Measurements from ENCODE around the gene IFT43.
A peak's percentile ranks its signal among the peaks of the same experiment; 100 is the strongest.

Gene IFT43

GRCh38 chr14:76015191-76015590, 29.6 kb downstream of the IFT43 start:
- DNase-seq (ENCODE audit: low read depth, low spot score) = no peak

- no peak for DNase-seq (ENCODE audit: low read depth, low spot score)
Observed at GRCh38 chr14:76015668-76016067, 30.1 kb downstream of the IFT43 start.

GRCh38 chr14:76019676-76020075, 34.1 kb downstream of the IFT43 start:
- DNase-seq (ENCODE audit: low read depth, low spot score) = no peak

GRCh38 chr14:76022991-76023390, 37.4 kb downstream of the IFT43 start:
- DNase-seq (ENCODE audit: low read depth, low spot score) = no peak

DNA sequence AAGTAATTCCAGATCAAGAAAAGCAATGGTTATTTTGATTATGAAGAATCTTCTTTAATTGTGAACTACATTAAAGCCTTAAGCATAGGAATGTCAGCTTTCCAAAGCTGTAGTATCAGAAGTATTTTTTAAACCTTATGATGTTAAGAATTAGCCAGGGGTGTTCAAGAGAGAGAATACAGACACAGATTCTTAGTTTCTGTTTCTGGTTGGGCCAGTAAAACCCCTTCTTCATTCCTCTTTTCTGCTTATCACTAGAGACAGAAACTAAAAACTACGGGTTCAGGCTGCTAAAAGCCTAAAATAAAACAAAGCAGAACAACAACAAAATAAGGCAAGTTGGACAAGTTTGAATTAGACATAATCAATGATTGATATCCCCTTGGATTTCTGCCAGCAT, 38.2 kb downstream of the IFT43 start:
- DNase-seq (ENCODE audit: low read depth, low spot score) = no peak

DNA sequence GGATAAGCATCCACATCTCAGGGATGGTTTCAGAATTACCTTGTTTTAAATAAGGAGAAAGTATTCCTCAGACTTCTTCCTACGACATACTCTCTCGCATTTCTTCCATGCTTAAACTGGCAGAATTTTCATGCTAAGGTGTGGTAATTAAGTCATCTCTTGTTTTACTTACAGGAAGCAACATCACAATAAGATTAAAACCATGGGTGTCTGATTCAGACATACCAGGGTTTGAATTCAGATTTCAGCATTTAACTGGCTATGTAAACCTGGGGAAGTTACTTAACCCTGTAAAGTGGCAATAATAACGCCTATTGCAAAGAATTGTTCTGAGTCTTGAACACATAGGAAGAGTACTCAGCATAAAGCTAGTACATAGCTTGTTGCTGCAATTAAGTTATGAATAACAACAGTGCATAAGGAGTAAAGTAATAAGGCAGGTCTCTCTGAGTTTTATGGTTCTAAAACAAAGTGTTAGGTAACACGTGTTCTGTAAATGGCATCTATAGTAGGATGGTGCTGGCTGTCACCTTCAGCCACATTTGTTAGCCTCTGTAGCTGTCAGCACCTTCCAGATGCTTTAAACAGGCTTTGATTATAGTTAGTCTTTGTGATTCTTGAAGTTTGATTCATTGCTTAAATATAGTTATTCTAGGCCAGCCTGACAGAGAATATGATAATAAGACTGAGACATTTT, 38.8 kb downstream of the IFT43 start:
- DNase-seq (ENCODE audit: low read depth, low spot score) = no peak

- no peak for DNase-seq (ENCODE audit: low read depth, low spot score)
Observed at GRCh38 chr14:76034566-76034965, 49.0 kb downstream of the IFT43 start.

- DNase-seq (ENCODE audit: low read depth, low spot score) = no peak
Observed at GRCh38 chr14:76040704-76041103, 55.1 kb downstream of the IFT43 start.

GRCh38 chr14:76045773-76046172, 60.2 kb downstream of the IFT43 start:
- no peak for DNase-seq (ENCODE audit: low read depth, low spot score)

DNA sequence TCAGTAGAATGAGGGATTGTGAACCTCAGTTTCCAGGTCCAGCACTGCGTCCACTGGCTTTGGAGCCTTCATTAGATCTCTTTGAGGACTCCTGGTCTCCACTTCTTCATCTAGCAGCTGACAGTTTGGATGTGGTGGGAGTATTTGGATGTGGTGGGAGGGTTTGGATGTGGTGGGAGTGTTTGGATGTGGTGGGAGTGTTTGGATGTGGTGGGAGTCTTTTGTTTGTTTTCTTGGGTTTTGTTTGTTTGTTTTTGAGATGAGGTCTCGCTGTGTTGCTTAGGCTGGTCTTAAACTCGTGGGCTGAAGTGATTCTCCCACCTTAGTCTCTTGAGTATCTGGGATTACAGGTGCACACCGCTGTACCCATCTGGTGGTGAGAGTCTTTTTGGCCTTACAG, 64.7 kb downstream of the IFT43 start:
- DNase-seq (ENCODE audit: low read depth, low spot score) = no peak

GRCh38 chr14:76050797-76051392, 65.3 kb downstream of the IFT43 start:
- peak; percentile 46 for DNase-seq (ENCODE audit: low read depth, low spot score)

DNA sequence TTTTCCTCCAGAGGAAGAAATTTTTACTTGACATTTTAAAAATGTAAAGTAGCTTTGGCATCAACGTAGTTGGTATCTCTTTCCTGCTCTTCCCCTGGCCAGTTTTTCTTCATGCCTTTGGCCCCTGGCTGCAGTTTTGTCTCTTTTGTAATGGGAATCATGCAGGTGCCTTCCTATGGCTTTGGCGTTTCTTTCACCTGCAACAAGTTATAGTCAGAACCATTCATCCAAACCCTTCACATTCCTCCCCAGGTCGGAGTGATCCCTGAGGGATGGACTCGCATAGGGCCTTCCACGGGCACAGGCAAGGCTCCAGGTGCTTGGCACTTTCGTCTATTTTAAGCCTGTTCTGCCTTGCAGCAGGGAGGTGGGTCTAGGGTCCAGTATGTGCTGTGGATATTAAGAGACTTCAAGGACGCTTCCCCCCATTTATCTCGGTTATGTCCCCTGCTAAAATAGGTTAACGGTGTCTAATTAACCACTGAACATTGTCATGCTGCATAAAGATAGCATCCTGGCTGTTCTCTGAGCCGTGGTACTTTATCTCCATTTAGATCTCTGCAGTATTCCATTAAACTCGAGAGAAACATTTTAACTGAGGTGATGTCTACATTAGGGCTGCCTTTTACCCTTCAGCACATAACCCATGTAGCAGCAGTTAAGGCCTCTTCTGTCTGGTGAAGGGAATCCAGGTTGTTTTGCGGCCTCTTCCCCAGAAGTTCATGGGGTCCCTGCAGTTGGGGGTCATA, 66.3 kb downstream of the IFT43 start:
- DNase-seq (ENCODE audit: low read depth, low spot score) = no peak

DNA sequence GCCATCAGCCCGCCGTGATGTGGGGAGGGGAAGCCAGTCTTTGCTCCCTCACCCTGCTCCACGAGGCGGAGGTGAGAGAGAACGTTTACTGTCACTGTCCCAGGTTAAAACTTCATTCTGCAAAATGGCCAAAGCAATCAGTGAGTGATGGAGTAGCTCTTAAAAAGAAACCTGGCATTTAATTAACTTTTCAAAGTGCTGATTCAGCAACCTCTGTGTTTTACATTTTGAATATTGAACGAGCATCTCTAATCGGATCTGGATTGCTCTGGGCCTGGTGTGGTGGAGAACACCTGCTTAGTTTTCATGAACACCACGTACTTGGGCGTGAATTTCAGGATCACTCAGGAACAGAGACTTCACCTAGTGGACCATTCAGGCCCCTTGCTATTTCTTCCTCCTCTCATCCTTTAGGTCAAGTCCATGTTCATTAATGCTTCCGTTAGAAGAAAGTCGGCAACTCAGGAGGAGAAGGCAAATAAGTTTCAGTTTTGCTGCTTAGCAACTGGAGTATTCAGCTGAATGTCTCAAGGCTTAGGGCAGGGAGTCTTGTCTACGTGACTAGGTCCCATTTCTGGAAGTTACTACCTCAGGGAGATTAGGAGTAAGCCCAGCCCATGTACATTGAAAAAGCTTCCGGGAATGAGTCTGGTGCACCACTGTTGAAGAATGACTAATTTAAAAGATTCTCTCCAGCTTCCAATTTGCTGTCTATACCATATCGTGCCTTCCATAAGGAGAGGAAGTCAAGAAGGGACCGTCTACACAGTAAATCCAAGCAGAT, 68.2 kb downstream of the IFT43 start:
- DNase-seq (ENCODE audit: low read depth, low spot score) = no peak

GRCh38 chr14:76055330-76055729, 69.8 kb downstream of the IFT43 start:
- no peak for DNase-seq (ENCODE audit: low read depth, low spot score)

DNA sequence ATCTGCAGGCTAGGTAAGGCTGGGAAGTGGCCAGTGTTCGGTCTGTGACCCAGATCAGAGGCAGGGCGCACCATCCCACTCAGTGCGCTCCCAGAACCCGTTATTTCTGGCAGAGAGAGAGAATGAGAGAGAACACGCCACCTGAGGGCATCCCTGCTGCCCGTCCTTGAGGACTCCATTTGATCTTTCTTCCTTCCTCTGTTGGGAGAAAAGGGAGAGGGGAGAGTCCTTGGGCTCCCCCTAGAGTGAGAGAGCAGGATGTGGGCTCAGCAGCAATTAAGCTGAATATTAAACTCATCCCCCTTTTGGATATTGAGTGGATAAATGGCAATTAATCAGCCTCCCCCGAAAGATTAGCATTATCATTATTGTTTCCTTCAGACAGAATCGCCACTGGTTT, 70.6 kb downstream of the IFT43 start:
- no peak for DNase-seq (ENCODE audit: low read depth, low spot score)

- no peak for DNase-seq (ENCODE audit: low read depth, low spot score)
Observed at GRCh38 chr14:76057914-76058313, 72.4 kb downstream of the IFT43 start.

DNA sequence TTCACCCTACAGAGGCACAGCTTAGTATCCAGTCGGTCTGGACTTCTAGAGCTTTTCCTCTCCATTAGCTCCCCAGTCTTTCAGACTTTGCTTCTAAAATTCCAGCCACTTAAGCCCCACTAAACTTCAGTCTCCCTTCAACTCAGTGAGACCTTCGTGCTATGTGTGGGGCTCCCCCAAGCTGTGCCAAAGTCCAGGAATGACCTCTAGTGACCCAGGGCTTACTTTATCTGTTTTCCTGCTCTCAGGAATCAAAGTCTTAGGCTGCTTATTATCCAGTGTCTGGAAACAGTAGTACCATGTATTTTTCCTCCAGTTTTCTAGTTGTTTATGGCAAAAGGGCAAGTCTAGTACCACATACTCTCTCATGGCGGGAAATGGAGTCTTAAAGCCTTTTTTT, 77.8 kb downstream of the IFT43 start:
- DNase-seq (ENCODE audit: low read depth, low spot score) = no peak

GRCh38 chr14:76065519-76065918, 80.0 kb downstream of the IFT43 start:
- DNase-seq (ENCODE audit: low read depth, low spot score) = no peak

GRCh38 chr14:76067536-76067935, 82.0 kb downstream of the IFT43 start:
- DNase-seq (ENCODE audit: low read depth, low spot score) = no peak

GRCh38 chr14:76073717-76074116, 88.2 kb downstream of the IFT43 start:
- DNase-seq (ENCODE audit: low read depth, low spot score) = no peak

DNA sequence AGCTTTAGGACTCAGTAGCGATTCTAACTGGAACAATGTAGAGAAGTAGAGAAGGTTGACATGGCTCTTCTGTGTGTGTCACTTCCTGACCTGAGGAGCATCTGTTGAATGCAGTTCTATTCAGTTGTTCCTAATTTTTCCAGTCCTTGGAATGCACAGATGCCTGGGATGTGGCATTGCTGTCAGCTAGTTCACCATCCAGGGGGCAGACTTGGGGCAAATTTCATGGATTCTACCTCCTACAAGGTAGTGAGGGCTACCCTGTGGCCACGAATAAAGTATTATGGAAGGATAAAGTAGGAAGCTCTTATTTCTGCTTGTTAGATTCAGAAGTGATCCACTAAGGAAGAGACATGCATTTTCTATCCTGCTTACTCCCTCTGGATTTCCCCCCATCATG, 91.8 kb downstream of the IFT43 start:
- no peak for DNase-seq (ENCODE audit: low read depth, low spot score)

DNA sequence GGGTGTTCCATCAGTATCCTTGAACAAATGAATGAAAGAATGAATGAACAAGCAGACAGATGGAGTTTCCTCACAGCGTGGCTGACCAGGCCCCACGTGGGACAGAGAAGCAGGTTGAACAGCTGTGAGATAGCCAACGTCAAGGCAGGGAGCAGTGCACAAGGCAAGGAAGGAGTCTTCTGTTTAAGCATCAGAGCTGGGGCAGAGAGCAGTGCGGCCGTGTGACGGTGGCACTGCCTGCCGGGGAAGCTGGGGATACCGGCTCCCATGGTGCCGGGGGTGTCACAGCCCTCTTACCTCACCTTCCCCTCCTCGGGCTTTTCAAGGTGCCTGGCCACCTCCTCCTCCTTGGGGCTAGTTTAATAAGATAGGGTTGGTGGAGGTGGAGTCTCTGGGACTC, 92.9 kb downstream of the IFT43 start:
- DNase-seq (ENCODE audit: low read depth, low spot score) = no peak

Measured in activated CD4-positive, CD25-positive, alpha-beta regulatory T cell treated with anti-CD3 and anti-CD28 coated beads, Interleukin-2, amount 50 U/mL, for 16 hours (primary cell).